Natural killer cell (primary cell): ENCODE results near the gene HYAL3. TPM values are rescaled to one million over a fixed set of nuclear protein-coding genes. Genes with fewer than 3 reads are reported as not detected.

Experiments used
- ATAC-seq, 3 donors: fragments of 150-1000 bp in 2 of 3; fragments of 200-7000 bp in 1 of 3; cut with Tn5 transposase; 1 replicate in 1 of 3; 2 replicates in 2 of 3; pipeline ENCODE4 v1.10.0; 2021; ENCODE audit warnings: mild to moderate bottlenecking in 2 of 3, moderate library complexity in 2 of 3
- DNase-seq, 2 donors: peaks; one replicate each; pipeline versions ENCODE4 v3.0.0 to v3.0.0-alpha.2; 2013 to 2021; ENCODE audit warnings: mixed read lengths in 1 of 2
- H3K27ac ChIP-seq: one replicate; pipeline ENCODE4 v1.5.1; 2013; ENCODE audit warnings: mild to moderate bottlenecking, low read length
- H3K27me3 ChIP-seq: one replicate; pipeline ENCODE4 v1.6.1; 2013; ENCODE audit warnings: low read length; ENCODE audit not compliant: control insufficient read depth, insufficient read depth
- H3K36me3 ChIP-seq: one replicate; pipeline ENCODE4 v1.6.1; 2013; ENCODE audit warnings: low read length; ENCODE audit not compliant: control insufficient read depth, insufficient read depth
- H3K4me1 ChIP-seq: one replicate; pipeline ENCODE4 v1.6.1; 2013; ENCODE audit warnings: low read length; ENCODE audit not compliant: control insufficient read depth, insufficient read depth
- H3K4me3 ChIP-seq: one replicate; pipeline ENCODE4 v1.5.1; 2013; ENCODE audit warnings: low read length
- H3K9me3 ChIP-seq: one replicate; pipeline ENCODE4 v1.6.1; 2013; ENCODE audit warnings: low read length; ENCODE audit not compliant: control insufficient read depth, insufficient read depth
- H3K27ac Mint-ChIP-seq, 2 donors: one replicate each; pipeline ENCODE4 v1.8.0; 2022; ENCODE audit warnings: mild to moderate bottlenecking in 2 of 2, mixed read lengths in 2 of 2, moderate library complexity in 1 of 2
- H3K27me3 Mint-ChIP-seq, 2 donors: one replicate each; pipeline ENCODE4 v1.8.0; 2022; ENCODE audit warnings: low read depth in 2 of 2, mixed read lengths in 2 of 2
- H3K36me3 Mint-ChIP-seq: one replicate; pipeline ENCODE4 v1.8.0; 2022; ENCODE audit warnings: mixed read lengths
- H3K4me1 Mint-ChIP-seq, 2 donors: one replicate each; pipeline ENCODE4 v1.8.0; 2022; ENCODE audit warnings: mixed read lengths in 2 of 2
- H3K4me3 Mint-ChIP-seq: one replicate; pipeline ENCODE4 v1.8.0; 2022; ENCODE audit warnings: mild to moderate bottlenecking, moderate library complexity, mixed read lengths
- H3K9me3 Mint-ChIP-seq, 2 donors: one replicate each; pipeline ENCODE4 v1.8.0; 2022; ENCODE audit warnings: mixed read lengths in 2 of 2
- whole genome bisulfite sequencing: methylation state at CpG from one replicate; pipeline ENCODE4 v1.1.7; 2013; ENCODE audit warnings: missing lambda C conversion rate; ENCODE audit not compliant: insufficient coverage; 5-methylcytosine and 5-hydroxymethylcytosine counted together
- intact Hi-C: fragments of 100-400 bp; cut with micrococcal nuclease; formaldehyde crosslinking; loops from one replicate; pipeline ENCODE4 v1.14.2; 2022
- total RNA-seq, 4 donors: library from RNA; stranded (reverse); fragments of 120-200 nt in 1 of 4; gene quantifications; one replicate each; pipeline versions ENCODE4 v1.2.3 to v1.2.4, GENCODE V29; 2013 to 2022
- TF ChIP-seq, protein P1 (sequence below): fragments of 200-600 bp; IDR thresholded peaks from one replicate; pipeline ENCODE4 v1.8.0; 2022; ENCODE audit warnings: antibody characterized with exemption

HYAL3 gene
- total RNA-seq, 3 donors from 2014 or later (not counting 1 experiment from before 2014, with no cell fraction given): 0.93 to 2.0 (median 1.2) TPM

DNA sequence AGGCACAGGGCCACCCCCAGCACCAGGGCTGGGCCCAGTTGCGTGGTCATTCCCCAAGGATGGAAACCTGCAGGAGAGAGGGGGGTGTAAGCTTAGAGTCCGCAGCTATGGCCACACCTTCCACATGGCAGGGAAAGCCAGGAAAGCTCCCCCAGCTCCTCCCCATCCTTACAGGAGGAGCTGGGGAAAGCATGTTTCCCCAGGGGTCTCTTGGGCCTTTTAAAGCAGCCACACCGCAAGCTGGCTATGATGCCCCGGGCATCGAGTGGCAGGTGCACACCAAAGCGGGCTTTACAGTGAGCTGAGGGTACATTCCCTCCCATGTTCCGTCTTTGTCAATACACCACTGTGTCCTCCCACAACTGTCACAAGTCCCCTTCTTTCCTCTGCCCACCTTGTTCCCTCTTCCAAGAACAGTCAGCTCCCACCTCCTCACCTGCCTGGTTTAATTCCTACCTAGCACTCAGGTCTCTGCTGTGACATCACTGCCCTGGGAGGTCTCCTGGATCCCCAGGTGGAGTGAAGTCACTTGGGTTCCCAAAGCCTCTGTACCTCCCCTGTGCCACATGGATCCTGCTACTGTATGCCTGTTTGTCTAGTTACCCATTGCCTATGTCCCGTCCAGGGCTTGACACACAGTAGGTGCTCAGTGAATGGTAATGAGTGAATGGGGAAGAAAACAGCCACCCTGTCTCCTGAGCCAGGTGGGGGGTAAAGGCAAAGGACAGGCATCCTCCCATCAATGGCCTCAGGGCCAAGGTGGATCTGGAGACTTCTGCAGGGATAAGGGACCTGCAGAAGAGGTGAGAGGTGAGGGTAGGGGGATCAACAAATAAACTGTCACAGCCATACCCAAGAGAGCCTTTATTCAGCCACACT is 3.4 kb downstream of the HYAL3 start:
- Mint-ChIP-seq H3K36me3 (no peaks in the 10 kb centered on the region), H3K9me3 (no peaks in the 10 kb centered on the region), H3K27ac (peak overlapping the region in 1 of 2 donors; percentile 72), H3K4me3 (no peak overlapping the region), H3K27me3 (no peaks in the 10 kb centered on the region), H3K4me1 (peaks cover 33 to 48% of the 10 kb centered on the region in 2 donors)
- H3K27ac ChIP-seq: no peak overlapping the region
- DNase-seq (no peak), ATAC-seq (no peak)
- no peak overlapping the region for H3K4me3 ChIP-seq
- H3K36me3 ChIP-seq: peaks cover 2% of the 10 kb centered on the region
- no peaks in the 10 kb centered on the region for H3K27me3 ChIP-seq
- WGBS: 96% methylated on average over 8 of the region's 8 CpGs
- H3K9me3 ChIP-seq: no peaks in the 10 kb centered on the region
- TF ChIP-seq, protein P1, sequence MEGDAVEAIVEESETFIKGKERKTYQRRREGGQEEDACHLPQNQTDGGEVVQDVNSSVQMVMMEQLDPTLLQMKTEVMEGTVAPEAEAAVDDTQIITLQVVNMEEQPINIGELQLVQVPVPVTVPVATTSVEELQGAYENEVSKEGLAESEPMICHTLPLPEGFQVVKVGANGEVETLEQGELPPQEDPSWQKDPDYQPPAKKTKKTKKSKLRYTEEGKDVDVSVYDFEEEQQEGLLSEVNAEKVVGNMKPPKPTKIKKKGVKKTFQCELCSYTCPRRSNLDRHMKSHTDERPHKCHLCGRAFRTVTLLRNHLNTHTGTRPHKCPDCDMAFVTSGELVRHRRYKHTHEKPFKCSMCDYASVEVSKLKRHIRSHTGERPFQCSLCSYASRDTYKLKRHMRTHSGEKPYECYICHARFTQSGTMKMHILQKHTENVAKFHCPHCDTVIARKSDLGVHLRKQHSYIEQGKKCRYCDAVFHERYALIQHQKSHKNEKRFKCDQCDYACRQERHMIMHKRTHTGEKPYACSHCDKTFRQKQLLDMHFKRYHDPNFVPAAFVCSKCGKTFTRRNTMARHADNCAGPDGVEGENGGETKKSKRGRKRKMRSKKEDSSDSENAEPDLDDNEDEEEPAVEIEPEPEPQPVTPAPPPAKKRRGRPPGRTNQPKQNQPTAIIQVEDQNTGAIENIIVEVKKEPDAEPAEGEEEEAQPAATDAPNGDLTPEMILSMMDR: no peak
- H3K4me1 ChIP-seq: peaks cover 45% of the 10 kb centered on the region
- intact Hi-C loops: loop anchor here (5.0 kb wide), 1 partner anchor 42 kb away; no protein-coding TSS in a partner anchor

DNA sequence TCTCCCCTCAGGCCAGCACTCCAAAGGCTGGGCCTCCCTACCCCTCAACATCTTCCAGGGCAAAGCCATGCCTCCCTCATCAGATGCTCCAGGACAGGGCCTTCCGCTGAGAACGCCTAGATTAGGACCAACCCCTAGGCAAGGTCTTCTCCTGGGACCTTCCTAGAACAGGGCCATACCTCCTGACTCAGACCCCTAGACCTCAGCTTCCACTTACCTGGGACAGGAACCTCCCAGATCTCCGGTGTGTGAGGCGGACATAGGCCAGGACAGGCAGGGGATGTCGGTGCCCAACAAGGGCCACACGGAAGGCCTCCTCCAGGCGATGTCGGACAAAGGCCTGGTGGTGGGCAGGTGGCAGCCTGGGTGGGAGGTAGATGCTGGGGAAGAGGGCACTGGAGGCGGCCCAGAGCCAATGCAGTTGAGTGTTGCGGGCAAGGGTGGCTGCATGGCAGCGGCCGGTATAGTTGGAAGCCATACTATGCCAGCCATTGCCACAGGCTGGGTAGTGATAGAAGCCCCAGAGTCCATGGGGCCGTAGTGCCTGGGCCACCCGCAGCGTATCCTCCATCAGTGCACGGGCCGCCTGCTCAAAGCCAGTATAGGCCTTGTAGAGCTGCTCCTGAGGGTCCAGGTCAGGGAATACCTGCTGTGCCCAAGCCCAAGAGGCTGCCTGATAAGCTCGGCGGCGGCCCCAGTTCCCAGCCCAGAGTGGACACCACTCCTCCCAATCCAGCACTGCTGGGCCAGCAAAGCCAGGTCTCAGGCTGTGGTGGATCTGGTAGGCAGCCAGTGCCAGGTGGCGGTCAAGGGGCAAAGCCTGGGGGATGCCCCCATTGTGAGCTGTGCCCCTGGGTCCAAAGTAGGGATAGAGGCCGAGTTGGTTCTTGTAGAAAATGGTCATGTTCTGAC is 4.5 kb downstream of the HYAL3 start:
- TF ChIP-seq, protein P1: no peak
- 96% methylated on average over 22 of the region's 22 CpGs for WGBS
- no peak overlapping the region for H3K4me3 Mint-ChIP-seq
- intact Hi-C loops: loop anchor here (5.0 kb wide), 1 partner anchor 43 kb away; no protein-coding TSS in a partner anchor
- no peak overlapping the region for H3K27ac ChIP-seq
- DNase-seq (no peak), ATAC-seq (no peak)
- no peaks in the 10 kb centered on the region for H3K9me3 Mint-ChIP-seq
- no peak overlapping the region for H3K4me3 ChIP-seq
- no peaks in the 10 kb centered on the region for H3K27me3 ChIP-seq
- no peaks in the 10 kb centered on the region for H3K27me3 Mint-ChIP-seq
- H3K4me1 Mint-ChIP-seq: peaks cover 24 to 38% of the 10 kb centered on the region in 2 donors
- no peaks in the 10 kb centered on the region for H3K36me3 Mint-ChIP-seq
- no peaks in the 10 kb centered on the region for H3K9me3 ChIP-seq
- peaks cover 5% of the 10 kb centered on the region for H3K36me3 ChIP-seq
- peaks cover 35% of the 10 kb centered on the region for H3K4me1 ChIP-seq
- H3K27ac Mint-ChIP-seq: no peak overlapping the region

DNA sequence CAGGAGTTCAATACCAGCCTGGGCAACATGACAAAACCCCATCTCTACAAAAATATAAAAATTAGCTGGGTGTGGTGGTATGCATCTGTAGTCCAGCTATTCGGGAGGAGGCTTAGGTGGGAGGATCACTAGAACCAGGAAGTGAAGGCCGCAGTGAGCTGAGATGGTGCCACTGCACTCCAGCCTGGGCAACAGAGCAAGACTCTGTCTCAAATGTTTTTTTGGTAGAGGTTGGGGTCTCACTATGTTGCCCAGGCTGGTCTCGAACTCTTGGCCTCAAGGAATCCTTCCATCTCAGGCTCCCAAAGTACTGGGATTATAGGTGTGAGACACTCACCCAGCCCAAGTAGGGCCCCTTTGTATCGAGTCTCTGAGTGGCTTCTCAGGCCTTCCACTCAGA is 5.1 kb downstream of the HYAL3 start:
- Mint-ChIP-seq H3K27ac (no peak overlapping the region), H3K4me3 (no peak overlapping the region)
- H3K27ac ChIP-seq: no peak overlapping the region

More for the DNA sequence above, 5.1 kb downstream of the HYAL3 start:
- H3K4me1 Mint-ChIP-seq: peaks cover 18 to 31% of the 10 kb centered on the region in 2 donors
- H3K36me3 Mint-ChIP-seq: no peaks in the 10 kb centered on the region
- H3K9me3 Mint-ChIP-seq: no peaks in the 10 kb centered on the region
- Histone ChIP-seq H3K36me3 (peaks cover 9% of the 10 kb centered on the region), H3K9me3 (no peaks in the 10 kb centered on the region), H3K4me1 (peaks cover 32% of the 10 kb centered on the region), H3K4me3 (no peak overlapping the region), H3K27me3 (no peaks in the 10 kb centered on the region)
- 89% methylated on average over 4 of the region's 4 CpGs for WGBS
- ATAC-seq (no peak), DNase-seq (no peak)
- TF ChIP-seq, protein P1: no peak
- intact Hi-C loops: no loop called here
- no peaks in the 10 kb centered on the region for H3K27me3 Mint-ChIP-seq
